ENCODE results near the gene CARM1. TPM values are rescaled to one million over a fixed set of nuclear protein-coding genes. Genes with fewer than 3 reads are reported as not detected.

Gene CARM1
- polyA plus RNA-seq, 2 of the 4 experiments (the other 2 are of a cell fraction) = 15.2 to 32.2 TPM

- CTCF ChIA-PET = interaction anchor here (0.6 to 6.5 kb wide), 4 partner anchors 12 to 745 kb away, joined by 3 to 34 read pairs (median 4); partner anchors contain the start of gene TMED1
- WGBS (ENCODE audit: missing lambda C conversion rate) = 46% methylated on average over 7 of the region's 7 CpGs
- Histone ChIP-seq H3K4me2 (no peak overlapping the region), H3K9me3 (no peaks in the 10 kb centered on the region), H3K27ac (no peak overlapping the region), H3K4me3 (no peak overlapping the region), H3K4me1 (no peaks in the 10 kb centered on the region)
- DNase-seq (ENCODE audit: low read depth in 1 of 2, low spot score in 1 of 2) (peak in 1 of 2 experiments; percentile 79), FAIRE-seq (no peak), ATAC-seq (peak; percentile 77 to 82)
- POLR2A ChIA-PET = no interaction called here
- TF ChIP-seq EP300 (IDR thresholded peaks at IDR 0.05) (no peak), FOSL2 (IDR thresholded peaks at IDR 0.05) (no peak), FOSL2 (CRISPR knock-in tag; IDR thresholded peaks at IDR 0.05) (peak; percentile 66), ZFP36 (IDR thresholded peaks at IDR 0.05; ENCODE audit: borderline replicate concordance, partially characterized antibody) (peak; percentile 78), GATA3 (IDR thresholded peaks at IDR 0.05; ENCODE audit: borderline replicate concordance) (no peak), ATOH8 (CRISPR knock-in tag; IDR thresholded peaks at IDR 0.05; ENCODE audit: low read depth) (no peak), RNF2 (IDR thresholded peaks at IDR 0.05; ENCODE audit: borderline replicate concordance, low read depth) (no peak), RCOR1 (IDR thresholded peaks at IDR 0.05; ENCODE audit: low read depth, low read length) (no peak), PBX3 (IDR thresholded peaks at IDR 0.05) (no peak), CHD4 (IDR thresholded peaks at IDR 0.05; ENCODE audit: borderline replicate concordance) (no peak)
Measured at GRCh38 chr19:10852098-10852800, 19.1 kb upstream of the CARM1 start.

GRCh38 chr19:10852941-10853340 is 18.4 kb upstream of the CARM1 start:
- Histone ChIP-seq H3K4me2 (no peak overlapping the region), H3K9me3 (no peaks in the 10 kb centered on the region), H3K27ac (no peak overlapping the region), H3K4me3 (no peak overlapping the region), H3K4me1 (no peaks in the 10 kb centered on the region)
- WGBS (ENCODE audit: missing lambda C conversion rate) = 79% methylated on average over 7 of the region's 7 CpGs
- FAIRE-seq = no peak
- no peak for ATAC-seq
- no peak for DNase-seq (ENCODE audit: low read depth in 1 of 2, low spot score in 1 of 2)
- CTCF ChIA-PET = interaction anchor here (0.5 to 6.5 kb wide), 4 partner anchors 11 to 442 kb away, joined by 3 to 34 read pairs (median 4); no protein-coding TSS in a partner anchor
- no peak for TF ChIP-seq HES2 (IDR thresholded peaks at IDR 0.05)
- no peak for TF ChIP-seq RAD21 (conservative IDR thresholded peaks at IDR 0.05 in 1 of 2, IDR thresholded peaks at IDR 0.05 in 1 of 2)
- no peak for TF ChIP-seq HMGXB4 (CRISPR knock-in tag; IDR thresholded peaks at IDR 0.05; ENCODE audit: borderline replicate concordance)
- no peak for TF ChIP-seq MAFK (IDR thresholded peaks at IDR 0.05; ENCODE audit: partially characterized antibody)
- TF ChIP-seq HEYL (CRISPR knock-in tag; IDR thresholded peaks at IDR 0.05) = no peak
- TF ChIP-seq ATOH8 (CRISPR knock-in tag; IDR thresholded peaks at IDR 0.05; ENCODE audit: low read depth) = no peak
- no peak for TF ChIP-seq CEBPB (IDR thresholded peaks at IDR 0.05)
- no peak for TF ChIP-seq CHD4 (IDR thresholded peaks at IDR 0.05; ENCODE audit: borderline replicate concordance)
- no peak for TF ChIP-seq GATA3 (IDR thresholded peaks at IDR 0.05; ENCODE audit: borderline replicate concordance)
- POLR2A ChIA-PET = no interaction called here

Data from A549 (cell line).